Measurements from ENCODE around the gene MYH2.
"Not testable (repeated sequence)": the region's sequence is repeated elsewhere in the genome, so short reads cannot be mapped to it uniquely, and the experiment has no call there.

MYH2 gene

DNA sequence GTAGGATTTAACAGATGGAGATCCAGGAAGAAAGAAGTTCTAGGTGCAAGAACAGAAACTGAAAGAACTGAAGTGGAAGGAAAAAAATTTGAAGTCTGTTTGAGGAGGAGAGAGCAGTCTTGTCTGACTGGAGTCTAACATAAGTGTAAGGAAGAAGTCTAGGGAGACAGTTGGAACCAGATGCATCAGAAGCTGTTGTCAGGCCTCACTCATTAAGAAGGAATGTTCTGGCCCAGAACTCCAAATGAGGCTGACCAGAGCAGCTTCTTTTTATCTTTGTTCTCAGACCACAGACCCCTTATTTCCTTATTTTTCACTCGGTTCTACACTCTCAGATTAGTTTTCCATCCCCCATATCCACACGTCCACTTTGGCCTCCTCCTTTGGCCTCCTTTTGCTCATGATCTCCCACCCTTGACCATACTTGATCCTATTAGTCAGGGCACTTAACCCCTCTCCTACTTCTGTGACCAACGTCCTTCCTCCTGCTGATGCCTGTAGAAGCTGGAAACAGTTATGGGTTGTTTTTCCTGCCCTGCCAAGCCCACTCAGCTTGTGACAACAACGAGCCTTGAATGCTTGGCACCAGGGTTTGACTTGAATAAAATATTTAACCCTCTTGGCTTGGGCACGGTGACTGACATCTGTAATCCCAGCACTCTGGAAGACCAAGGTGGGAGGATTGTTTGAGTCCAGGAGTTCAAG lies 7.0 kb upstream of the MYH2 start:
- no peak overlapping the region for H2AFZ ChIP-seq (ENCODE audit: low read depth, low read length)

DNA sequence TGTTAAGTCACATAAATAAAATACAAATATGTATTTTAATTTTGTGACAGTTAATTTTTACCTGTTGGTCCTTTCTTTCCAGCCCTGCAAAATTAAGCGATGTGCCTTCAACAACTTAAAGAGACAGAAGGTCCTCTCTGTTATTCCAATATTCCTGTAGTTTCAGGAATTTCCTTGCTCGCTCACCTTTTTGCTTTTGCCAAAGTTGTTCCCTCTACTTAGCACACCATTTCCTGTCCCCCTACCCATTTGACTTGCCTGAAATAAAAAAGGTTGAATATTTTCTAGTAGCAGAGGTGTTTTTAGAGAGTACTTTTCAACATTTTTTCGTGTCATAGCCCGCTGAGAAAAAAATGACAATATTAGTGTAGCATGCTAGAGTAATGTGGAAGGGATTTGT lies 556 bp upstream of the MYH2 start:
- Histone ChIP-seq H3K4me1 (ENCODE audit: insufficient read depth, low read length) (no peaks in the 10 kb centered on the region), H3K27me3 (ENCODE audit: insufficient read depth, low read length, poor library complexity) (peaks cover 7% of the 10 kb centered on the region), H3K79me2 (ENCODE audit: insufficient read depth, low read length) (no peaks in the 10 kb centered on the region), H3K4me2 (ENCODE audit: insufficient read depth, low read length) (no peak overlapping the region), H2AFZ (ENCODE audit: low read depth, low read length) (no peak overlapping the region), H3K9ac (ENCODE audit: low read depth, low read length) (no peak overlapping the region), H3K9me3 (ENCODE audit: insufficient read depth, low read length, severe bottlenecking) (no peaks in the 10 kb centered on the region), H3K4me3 (ENCODE audit: low read depth in 1 of 2, low read length in 2 of 2) (no peak overlapping the region), H3K27ac (ENCODE audit: low read length) (no peak overlapping the region), H3K36me3 (ENCODE audit: insufficient read depth, low read length) (no peaks in the 10 kb centered on the region), H4K20me1 (ENCODE audit: insufficient read depth, low read length) (no peaks in the 10 kb centered on the region)
- no peak for ATAC-seq (ENCODE audit: insufficient read depth, low read depth)
- TF ChIP-seq CTCF (IDR thresholded peaks at IDR 0.05; ENCODE audit: borderline replicate concordance, extremely low read depth, low read length, poor library complexity, severe bottlenecking) (no peak), EZH2 (IDR thresholded peaks at IDR 0.05; ENCODE audit: borderline replicate concordance, low read depth, low read length, severe bottlenecking) (no peak)
- DNase-seq, result no peak

More for the DNA sequence above, 7.0 kb upstream of the MYH2 start:
- no peak for DNase-seq
- no peak overlapping the region for H3K4me3 ChIP-seq (ENCODE audit: low read depth in 1 of 2, low read length in 2 of 2)
- no peak overlapping the region for H3K9ac ChIP-seq (ENCODE audit: low read depth, low read length)
- no peaks in the 10 kb centered on the region for H3K4me1 ChIP-seq (ENCODE audit: insufficient read depth, low read length)
- no peaks in the 10 kb centered on the region for H3K79me2 ChIP-seq (ENCODE audit: insufficient read depth, low read length)
- H3K27ac ChIP-seq (ENCODE audit: low read length), result no peak overlapping the region
- H3K4me2 ChIP-seq (ENCODE audit: insufficient read depth, low read length), result no peak overlapping the region
- H3K27me3 ChIP-seq (ENCODE audit: insufficient read depth, low read length, poor library complexity), result no peaks in the 10 kb centered on the region
- no peaks in the 10 kb centered on the region for H3K9me3 ChIP-seq (ENCODE audit: insufficient read depth, low read length, severe bottlenecking)
- TF ChIP-seq CTCF (IDR thresholded peaks at IDR 0.05; ENCODE audit: borderline replicate concordance, extremely low read depth, low read length, poor library complexity, severe bottlenecking) (no peak), EZH2 (IDR thresholded peaks at IDR 0.05; ENCODE audit: borderline replicate concordance, low read depth, low read length, severe bottlenecking) (no peak)
- no peaks in the 10 kb centered on the region for H4K20me1 ChIP-seq (ENCODE audit: insufficient read depth, low read length)
- no peaks in the 10 kb centered on the region for H3K36me3 ChIP-seq (ENCODE audit: insufficient read depth, low read length)
- no peak for ATAC-seq (ENCODE audit: insufficient read depth, low read depth)

DNA sequence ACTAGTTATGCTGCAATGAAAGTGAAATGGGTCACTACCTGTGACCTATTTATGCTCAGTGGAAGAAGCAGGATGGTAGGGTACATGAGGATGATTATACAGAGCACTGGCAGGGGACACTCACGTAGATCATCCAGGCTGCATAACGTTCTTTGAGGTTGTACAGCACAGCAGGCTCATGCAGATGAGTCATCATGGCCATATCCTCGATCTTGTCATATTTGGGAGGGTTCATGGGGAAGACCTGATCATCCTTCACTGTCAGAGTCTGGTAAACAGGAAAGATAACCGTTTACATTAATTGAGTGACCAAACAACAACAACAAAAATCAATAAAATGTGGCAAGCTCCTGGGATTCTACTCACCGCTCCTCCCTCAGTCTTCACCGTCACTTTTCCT lies 2.1 kb downstream of the MYH2 start:
- no peaks in the 10 kb centered on the region for H3K9me3 ChIP-seq (ENCODE audit: insufficient read depth, low read length, severe bottlenecking)
- no peaks in the 10 kb centered on the region for H3K79me2 ChIP-seq (ENCODE audit: insufficient read depth, low read length)
- H4K20me1 ChIP-seq (ENCODE audit: insufficient read depth, low read length), result no peaks in the 10 kb centered on the region
- peaks cover 7% of the 10 kb centered on the region for H3K27me3 ChIP-seq (ENCODE audit: insufficient read depth, low read length, poor library complexity)
- H3K36me3 ChIP-seq (ENCODE audit: insufficient read depth, low read length), result no peaks in the 10 kb centered on the region
- H3K4me2 ChIP-seq (ENCODE audit: insufficient read depth, low read length), result no peak overlapping the region
- no peak overlapping the region for H3K4me3 ChIP-seq (ENCODE audit: low read depth in 1 of 2, low read length in 2 of 2)
- DNase-seq, result no peak
- H3K27ac ChIP-seq (ENCODE audit: low read length), result no peak overlapping the region
- no peak overlapping the region for H2AFZ ChIP-seq (ENCODE audit: low read depth, low read length)
- no peak overlapping the region for H3K9ac ChIP-seq (ENCODE audit: low read depth, low read length)
- no peak for ATAC-seq (ENCODE audit: insufficient read depth, low read depth)
- no peaks in the 10 kb centered on the region for H3K4me1 ChIP-seq (ENCODE audit: insufficient read depth, low read length)
- TF ChIP-seq EZH2 (IDR thresholded peaks at IDR 0.05; ENCODE audit: borderline replicate concordance, low read depth, low read length, severe bottlenecking) (no peak), CTCF (IDR thresholded peaks at IDR 0.05; ENCODE audit: borderline replicate concordance, extremely low read depth, low read length, poor library complexity, severe bottlenecking) (no peak)

DNA sequence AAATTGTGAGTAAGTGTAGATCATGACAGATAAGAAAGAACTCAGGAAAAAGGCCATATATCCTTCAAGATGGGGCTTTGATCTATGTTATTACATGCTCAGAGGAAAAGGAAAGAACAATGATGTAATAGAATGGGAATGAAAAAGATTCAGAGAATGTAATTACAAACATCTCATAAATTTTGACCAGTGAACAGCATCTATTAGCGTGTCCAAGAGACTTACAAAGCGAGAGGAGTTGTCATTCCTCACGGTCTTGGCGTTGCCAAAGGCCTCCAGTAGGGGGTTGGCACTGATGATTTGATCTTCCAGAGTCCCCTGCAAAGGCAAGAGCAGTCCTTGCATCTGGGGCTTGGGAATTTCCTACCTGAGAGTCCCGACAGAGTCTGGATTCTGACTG lies 6.0 kb downstream of the MYH2 start:
- not testable (repeated sequence) for DNase-seq; H3K4me1 ChIP-seq (ENCODE audit: insufficient read depth, low read length); H3K4me3 ChIP-seq (ENCODE audit: low read depth in 1 of 2, low read length in 2 of 2); H4K20me1 ChIP-seq (ENCODE audit: insufficient read depth, low read length); H3K79me2 ChIP-seq (ENCODE audit: insufficient read depth, low read length); H2AFZ ChIP-seq (ENCODE audit: low read depth, low read length); H3K4me2 ChIP-seq (ENCODE audit: insufficient read depth, low read length); H3K27ac ChIP-seq (ENCODE audit: low read length); H3K27me3 ChIP-seq (ENCODE audit: insufficient read depth, low read length, poor library complexity); H3K36me3 ChIP-seq (ENCODE audit: insufficient read depth, low read length); H3K9me3 ChIP-seq (ENCODE audit: insufficient read depth, low read length, severe bottlenecking); ATAC-seq (ENCODE audit: insufficient read depth, low read depth); H3K9ac ChIP-seq (ENCODE audit: low read depth, low read length)

- ATAC-seq (ENCODE audit: insufficient read depth, low read depth), result not testable (repeated sequence)
Observed at GRCh38 chr17:10541179-10541578, 8.3 kb downstream of the MYH2 start.

More at GRCh38 chr17:10541179-10541578, 8.3 kb downstream of the MYH2 start:
- H3K9ac ChIP-seq (ENCODE audit: low read depth, low read length); H3K4me2 ChIP-seq (ENCODE audit: insufficient read depth, low read length); H4K20me1 ChIP-seq (ENCODE audit: insufficient read depth, low read length); H3K27me3 ChIP-seq (ENCODE audit: insufficient read depth, low read length, poor library complexity); H3K4me3 ChIP-seq (ENCODE audit: low read depth in 1 of 2, low read length in 2 of 2); H3K79me2 ChIP-seq (ENCODE audit: insufficient read depth, low read length); H3K9me3 ChIP-seq (ENCODE audit: insufficient read depth, low read length, severe bottlenecking); H2AFZ ChIP-seq (ENCODE audit: low read depth, low read length); H3K36me3 ChIP-seq (ENCODE audit: insufficient read depth, low read length); H3K4me1 ChIP-seq (ENCODE audit: insufficient read depth, low read length); H3K27ac ChIP-seq (ENCODE audit: low read length): not testable (repeated sequence)
- DNase-seq, result peak; percentile 6
